ENCODE results near the gene C6orf132.

The C6orf132 gene

DNA sequence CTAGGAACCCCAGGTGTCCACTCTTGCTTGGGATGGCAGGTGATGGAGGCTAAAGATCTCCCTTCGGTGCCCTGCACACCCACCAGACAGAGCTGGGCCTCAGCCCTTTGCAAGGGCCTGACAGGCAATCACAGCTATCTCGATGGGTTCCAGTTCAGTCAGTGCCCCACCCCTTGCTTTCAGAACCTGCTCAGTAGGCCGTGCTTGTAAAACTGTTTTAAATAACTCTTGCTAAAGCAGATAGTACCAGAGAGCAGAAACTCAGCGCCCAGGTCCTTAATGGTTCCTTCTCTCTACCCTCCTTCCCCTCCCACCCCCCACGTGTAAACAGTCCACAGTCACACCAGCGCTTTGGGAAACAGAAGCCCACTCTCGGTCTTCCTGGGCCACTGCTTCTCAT, 39.2 kb downstream of the C6orf132 start:
- TF ChIP-seq, protein P1, sequence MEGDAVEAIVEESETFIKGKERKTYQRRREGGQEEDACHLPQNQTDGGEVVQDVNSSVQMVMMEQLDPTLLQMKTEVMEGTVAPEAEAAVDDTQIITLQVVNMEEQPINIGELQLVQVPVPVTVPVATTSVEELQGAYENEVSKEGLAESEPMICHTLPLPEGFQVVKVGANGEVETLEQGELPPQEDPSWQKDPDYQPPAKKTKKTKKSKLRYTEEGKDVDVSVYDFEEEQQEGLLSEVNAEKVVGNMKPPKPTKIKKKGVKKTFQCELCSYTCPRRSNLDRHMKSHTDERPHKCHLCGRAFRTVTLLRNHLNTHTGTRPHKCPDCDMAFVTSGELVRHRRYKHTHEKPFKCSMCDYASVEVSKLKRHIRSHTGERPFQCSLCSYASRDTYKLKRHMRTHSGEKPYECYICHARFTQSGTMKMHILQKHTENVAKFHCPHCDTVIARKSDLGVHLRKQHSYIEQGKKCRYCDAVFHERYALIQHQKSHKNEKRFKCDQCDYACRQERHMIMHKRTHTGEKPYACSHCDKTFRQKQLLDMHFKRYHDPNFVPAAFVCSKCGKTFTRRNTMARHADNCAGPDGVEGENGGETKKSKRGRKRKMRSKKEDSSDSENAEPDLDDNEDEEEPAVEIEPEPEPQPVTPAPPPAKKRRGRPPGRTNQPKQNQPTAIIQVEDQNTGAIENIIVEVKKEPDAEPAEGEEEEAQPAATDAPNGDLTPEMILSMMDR (IDR thresholded peaks at IDR 0.05; ENCODE audit: low read depth, low read length, missing control alignments), result no peak

GRCh38 chr6:42101186-42101657, 41.2 kb downstream of the C6orf132 start:
- TF ChIP-seq, protein P1 (IDR thresholded peaks at IDR 0.05; ENCODE audit: low read depth, low read length, missing control alignments), result no peak
- DNase-seq (ENCODE audit: low read depth), result no peak
- H3K4me3 ChIP-seq (ENCODE audit: low read depth, low read length), result no peak overlapping the region

More for the DNA sequence above, 39.2 kb downstream of the C6orf132 start:
- H3K4me3 ChIP-seq (ENCODE audit: low read depth, low read length), result no peak overlapping the region
- no peak for DNase-seq (ENCODE audit: low read depth)

DNA sequence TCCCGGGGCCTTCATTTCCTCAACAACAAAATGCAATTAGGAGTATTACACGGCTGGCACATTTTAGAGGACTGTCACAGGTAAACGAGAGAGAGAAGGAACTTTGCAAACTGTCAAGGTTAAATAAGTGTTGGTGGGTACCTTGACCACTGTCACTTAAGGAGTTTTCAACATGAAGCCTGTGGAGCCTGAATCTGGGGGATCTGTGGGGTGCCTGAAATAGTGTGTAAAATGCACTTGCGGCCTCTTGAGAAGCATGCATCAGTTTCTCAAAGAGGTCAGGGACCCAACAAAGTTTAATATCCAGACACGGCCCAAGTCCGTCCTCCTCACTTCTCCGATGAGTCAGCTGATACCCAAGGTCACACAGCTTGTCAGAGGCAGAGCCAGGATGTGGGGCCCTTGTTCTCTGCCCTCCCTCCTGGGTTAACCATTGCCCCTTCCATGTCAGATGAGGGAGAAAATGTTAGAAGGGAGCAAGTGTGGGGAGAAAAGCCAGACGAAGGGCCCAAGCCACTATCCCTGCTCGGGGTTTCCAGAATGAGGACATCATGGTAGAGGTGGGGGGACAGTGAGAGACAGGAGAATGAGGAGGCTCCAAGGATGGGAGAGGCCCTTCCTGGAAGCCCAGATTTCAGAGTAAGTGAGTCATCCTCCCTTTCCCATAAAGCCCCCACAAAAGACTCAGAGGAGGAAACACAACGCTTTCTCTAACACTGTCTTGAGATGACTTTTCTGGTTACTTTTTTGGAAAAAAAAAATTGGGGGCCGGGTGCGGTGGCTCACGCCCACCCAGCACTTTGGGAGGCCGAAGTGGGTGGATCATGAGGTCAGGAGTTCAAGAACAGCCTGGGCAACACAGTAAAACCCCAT, 42.2 kb downstream of the C6orf132 start:
- TF ChIP-seq, protein P1 (IDR thresholded peaks at IDR 0.05; ENCODE audit: low read depth, low read length, missing control alignments), result no peak
- no peak for DNase-seq (ENCODE audit: low read depth)
- no peak overlapping the region for H3K4me3 ChIP-seq (ENCODE audit: low read depth, low read length)

DNA sequence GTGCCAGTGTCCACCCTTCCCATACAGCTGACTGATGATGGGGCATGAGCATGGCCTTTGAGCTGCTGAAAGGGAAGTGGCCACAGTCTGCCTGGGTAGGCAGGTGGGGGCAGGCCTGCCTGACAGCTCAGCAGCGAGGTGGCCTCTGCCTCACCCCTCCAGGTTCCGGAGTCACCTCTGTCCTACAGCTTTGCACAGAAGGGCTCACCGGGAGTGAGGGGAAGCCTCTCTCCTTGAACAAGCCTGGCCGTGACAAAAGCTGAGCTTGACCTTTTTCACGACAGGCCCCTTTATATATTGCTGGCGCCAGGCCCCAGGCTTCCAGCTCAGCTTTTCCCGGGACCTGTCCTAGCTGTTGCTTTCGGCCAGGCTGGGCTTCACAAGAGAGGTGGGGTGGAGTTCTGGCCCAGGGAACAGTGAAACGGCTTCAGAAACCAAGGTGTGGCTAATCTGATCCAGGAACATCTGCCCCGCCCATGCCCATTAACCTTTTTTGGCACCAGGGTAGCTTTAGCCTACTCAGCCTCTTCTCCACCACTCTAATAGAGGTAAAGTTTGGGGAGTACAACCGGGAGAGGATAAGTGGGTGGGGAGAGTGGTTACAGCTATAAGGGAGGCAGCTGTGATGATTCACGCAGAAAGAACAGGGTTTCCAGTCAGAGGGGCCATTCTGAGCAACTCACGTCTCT, 42.9 kb downstream of the C6orf132 start:
- no peak overlapping the region for H3K4me3 ChIP-seq (ENCODE audit: low read depth, low read length)
- no peak for DNase-seq (ENCODE audit: low read depth)
- TF ChIP-seq, protein P1 (IDR thresholded peaks at IDR 0.05; ENCODE audit: low read depth, low read length, missing control alignments), result no peak

DNA sequence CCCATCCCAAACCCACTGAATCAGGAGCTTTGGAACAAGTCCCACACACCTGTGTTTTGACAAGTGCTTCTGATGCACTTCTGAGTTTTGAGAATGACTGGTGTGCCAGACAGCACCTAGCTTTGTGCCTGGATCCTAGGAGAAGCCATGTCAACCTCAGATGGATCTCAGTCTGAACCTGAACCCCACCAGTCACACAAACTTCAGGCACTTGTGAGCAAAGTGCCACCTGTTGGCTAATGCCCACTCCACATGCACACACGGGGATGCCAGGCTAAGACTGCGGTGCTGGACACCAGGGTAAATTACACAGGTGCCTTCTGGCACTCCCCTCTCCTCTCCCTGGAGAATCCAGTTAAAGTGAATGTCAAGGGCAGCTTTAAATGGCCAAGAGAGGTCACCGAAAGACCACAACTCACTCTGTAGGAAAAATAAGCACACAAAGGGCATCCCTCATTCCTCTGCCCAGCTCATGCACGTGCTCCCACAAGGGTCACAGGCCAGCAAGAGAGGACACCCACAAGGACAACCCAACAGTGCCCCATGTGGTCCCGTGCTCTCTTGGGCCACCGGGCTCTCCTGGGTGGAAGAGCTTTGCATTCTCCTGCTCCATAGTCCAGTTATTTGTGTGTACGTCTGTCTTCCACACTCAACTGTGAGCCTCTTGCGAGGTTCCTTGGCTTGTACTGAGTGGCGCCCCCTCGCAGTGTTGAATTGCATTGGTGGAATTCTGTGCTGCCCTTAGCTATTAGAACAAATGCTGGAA, 46.5 kb downstream of the C6orf132 start:
- TF ChIP-seq, protein P1 (IDR thresholded peaks at IDR 0.05; ENCODE audit: low read depth, low read length, missing control alignments), result no peak
- no peak for DNase-seq (ENCODE audit: low read depth)
- H3K4me3 ChIP-seq (ENCODE audit: low read depth, low read length), result no peak overlapping the region

DNA sequence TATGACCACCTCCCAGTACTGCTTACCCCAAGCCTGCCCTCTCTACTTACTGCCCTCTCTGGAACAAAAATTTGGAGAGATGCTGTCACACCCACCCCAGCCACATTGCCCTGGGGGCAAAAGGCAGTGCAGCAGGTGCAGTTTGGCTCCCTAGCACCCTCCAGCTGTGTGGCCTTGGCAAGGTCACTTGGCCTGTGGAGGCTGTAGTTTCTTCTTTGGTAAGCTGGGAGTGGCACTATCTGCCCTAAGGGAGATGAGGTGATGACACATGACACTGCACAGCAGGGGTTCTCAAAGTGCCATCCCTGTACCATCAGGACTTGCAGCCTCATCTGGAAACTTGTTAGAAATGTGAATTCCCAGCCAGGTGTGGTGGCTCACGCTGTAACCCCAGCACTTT, 47.3 kb downstream of the C6orf132 start:
- no peak for DNase-seq (ENCODE audit: low read depth)
- H3K4me3 ChIP-seq (ENCODE audit: low read depth, low read length), result no peak overlapping the region
- TF ChIP-seq, protein P1 (IDR thresholded peaks at IDR 0.05; ENCODE audit: low read depth, low read length, missing control alignments), result no peak
